Kidney epithelial cell (primary cell): ENCODE results near the gene RYR3. TPM values are rescaled to one million over a fixed set of nuclear protein-coding genes. Genes with fewer than 3 reads are reported as not detected.

Experiments used
- DNase-seq: peaks from one replicate; pipeline ENCODE4 v3.0.0-alpha.2; 2010; ENCODE audit warnings: low read depth
- H3K27me3 ChIP-seq: 2 replicates; pipeline ENCODE4 v1.6.0; 2011; ENCODE audit warnings: low read length; ENCODE audit not compliant: control insufficient read depth, insufficient read depth
- H3K36me3 ChIP-seq: 2 replicates; pipeline ENCODE4 v1.5.1; 2011; ENCODE audit warnings: low read length; ENCODE audit not compliant: control insufficient read depth, insufficient read depth
- H3K4me3 ChIP-seq: 2 replicates; pipeline ENCODE4 v1.5.1; 2011; ENCODE audit warnings: low read depth, mild to moderate bottlenecking, control low read depth, low read length
- CTCF ChIP-seq: IDR thresholded peaks from 2 replicates; pipeline ENCODE4 v1.5.1; 2011; ENCODE audit warnings: mild to moderate bottlenecking, moderate library complexity, low read length, control low read depth, inconsistent platforms; ENCODE audit not compliant: insufficient read depth, poor library complexity, severe bottlenecking
- total RNA-seq: library from RNA; depleted of rRNA; stranded (reverse); fragments of >200 nt; gene quantifications from 2 replicates; pipeline ENCODE4 v1.2.3, GENCODE V29; 2015

RYR3 gene
- total RNA-seq, 1 donor from 2014 or later, result 0.50 TPM

GRCh38 chr15:33468740-33469139, 158.0 kb downstream of the RYR3 start:
- TF ChIP-seq CTCF, result no peak
- no peak for DNase-seq
- Histone ChIP-seq H3K36me3 (no peaks in the 10 kb centered on the region), H3K27me3 (peaks cover 2% of the 10 kb centered on the region), H3K4me3 (no peak overlapping the region)

GRCh38 chr15:33473005-33473404, 162.2 kb downstream of the RYR3 start:
- no peak for DNase-seq
- no peak overlapping the region for H3K4me3 ChIP-seq
- peaks cover 2% of the 10 kb centered on the region for H3K27me3 ChIP-seq
- no peak for TF ChIP-seq CTCF
- H3K36me3 ChIP-seq, result no peaks in the 10 kb centered on the region

- peaks cover 2% of the 10 kb centered on the region for H3K27me3 ChIP-seq
- no peak for DNase-seq
- TF ChIP-seq CTCF, result no peak
Measured at GRCh38 chr15:33473714-33474113, 162.9 kb downstream of the RYR3 start.

GRCh38 chr15:33476076-33476475, 165.3 kb downstream of the RYR3 start:
- no peak for DNase-seq
- Histone ChIP-seq H3K36me3 (no peaks in the 10 kb centered on the region), H3K27me3 (no peaks in the 10 kb centered on the region), H3K4me3 (no peak overlapping the region)
- no peak for TF ChIP-seq CTCF

More at GRCh38 chr15:33473714-33474113, 162.9 kb downstream of the RYR3 start:
- Histone ChIP-seq H3K4me3 (no peak overlapping the region), H3K36me3 (no peaks in the 10 kb centered on the region)

- Histone ChIP-seq H3K4me3 (no peak overlapping the region), H3K36me3 (no peaks in the 10 kb centered on the region), H3K27me3 (no peaks in the 10 kb centered on the region)
- no peak for TF ChIP-seq CTCF
- no peak for DNase-seq
Measured at GRCh38 chr15:33476908-33477307, 166.1 kb downstream of the RYR3 start.

GRCh38 chr15:33489335-33489734, 178.6 kb downstream of the RYR3 start:
- DNase-seq, result no peak
- H3K27me3 ChIP-seq, result peaks cover 5% of the 10 kb centered on the region
- no peak overlapping the region for H3K4me3 ChIP-seq
- no peaks in the 10 kb centered on the region for H3K36me3 ChIP-seq
- TF ChIP-seq CTCF, result no peak
